ENCODE results near the gene PPIL4.

PPIL4 gene

GRCh38 chr6:149484733-149485700 is 60.8 kb downstream of the PPIL4 start, which contains the start of gene ZC3H12D:
Gene ZC3H12D (minus strand): TSS chr6:149485014. CDS start chr6:149474543, 10,471 bp downstream.
- TF ChIP-seq, protein P1, sequence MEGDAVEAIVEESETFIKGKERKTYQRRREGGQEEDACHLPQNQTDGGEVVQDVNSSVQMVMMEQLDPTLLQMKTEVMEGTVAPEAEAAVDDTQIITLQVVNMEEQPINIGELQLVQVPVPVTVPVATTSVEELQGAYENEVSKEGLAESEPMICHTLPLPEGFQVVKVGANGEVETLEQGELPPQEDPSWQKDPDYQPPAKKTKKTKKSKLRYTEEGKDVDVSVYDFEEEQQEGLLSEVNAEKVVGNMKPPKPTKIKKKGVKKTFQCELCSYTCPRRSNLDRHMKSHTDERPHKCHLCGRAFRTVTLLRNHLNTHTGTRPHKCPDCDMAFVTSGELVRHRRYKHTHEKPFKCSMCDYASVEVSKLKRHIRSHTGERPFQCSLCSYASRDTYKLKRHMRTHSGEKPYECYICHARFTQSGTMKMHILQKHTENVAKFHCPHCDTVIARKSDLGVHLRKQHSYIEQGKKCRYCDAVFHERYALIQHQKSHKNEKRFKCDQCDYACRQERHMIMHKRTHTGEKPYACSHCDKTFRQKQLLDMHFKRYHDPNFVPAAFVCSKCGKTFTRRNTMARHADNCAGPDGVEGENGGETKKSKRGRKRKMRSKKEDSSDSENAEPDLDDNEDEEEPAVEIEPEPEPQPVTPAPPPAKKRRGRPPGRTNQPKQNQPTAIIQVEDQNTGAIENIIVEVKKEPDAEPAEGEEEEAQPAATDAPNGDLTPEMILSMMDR (IDR thresholded peaks at IDR 0.05; ENCODE audit: low read depth, low read length), result no peak
- Histone ChIP-seq H3K27ac (no peak within 1 kb of the TSS), H3K36me3 (no peaks in the 10 kb centered on the region), H3K4me3 (ENCODE audit: low read depth, low read length) (no peak within 1 kb of the TSS), H3K27me3 (ENCODE audit: insufficient read depth, low read depth, severe bottlenecking) (no peaks in the 10 kb centered on the region), H3K9me3 (ENCODE audit: severe bottlenecking) (no peaks in the 10 kb centered on the region)
- DNase-seq, result no peak

- TF ChIP-seq, protein P1 (IDR thresholded peaks at IDR 0.05; ENCODE audit: low read depth, low read length), result no peak
- Histone ChIP-seq H3K27me3 (ENCODE audit: insufficient read depth, low read depth, severe bottlenecking) (no peaks in the 10 kb centered on the region), H3K9me3 (ENCODE audit: severe bottlenecking) (no peaks in the 10 kb centered on the region), H3K27ac (no peak overlapping the region), H3K4me3 (ENCODE audit: low read depth, low read length) (no peak overlapping the region), H3K36me3 (no peaks in the 10 kb centered on the region)
- no peak for DNase-seq
Observed at GRCh38 chr6:149483849-149484655, 61.8 kb downstream of the PPIL4 start.

- Histone ChIP-seq H3K4me3 (ENCODE audit: low read depth, low read length) (no peak overlapping the region), H3K27me3 (ENCODE audit: insufficient read depth, low read depth, severe bottlenecking) (no peaks in the 10 kb centered on the region), H3K9me3 (ENCODE audit: severe bottlenecking) (no peaks in the 10 kb centered on the region), H3K36me3 (no peaks in the 10 kb centered on the region), H3K27ac (no peak overlapping the region)
- DNase-seq, result no peak
- TF ChIP-seq, protein P1 (IDR thresholded peaks at IDR 0.05; ENCODE audit: low read depth, low read length), result no peak
Observed at GRCh38 chr6:149483334-149483725, 62.5 kb downstream of the PPIL4 start.

DNA sequence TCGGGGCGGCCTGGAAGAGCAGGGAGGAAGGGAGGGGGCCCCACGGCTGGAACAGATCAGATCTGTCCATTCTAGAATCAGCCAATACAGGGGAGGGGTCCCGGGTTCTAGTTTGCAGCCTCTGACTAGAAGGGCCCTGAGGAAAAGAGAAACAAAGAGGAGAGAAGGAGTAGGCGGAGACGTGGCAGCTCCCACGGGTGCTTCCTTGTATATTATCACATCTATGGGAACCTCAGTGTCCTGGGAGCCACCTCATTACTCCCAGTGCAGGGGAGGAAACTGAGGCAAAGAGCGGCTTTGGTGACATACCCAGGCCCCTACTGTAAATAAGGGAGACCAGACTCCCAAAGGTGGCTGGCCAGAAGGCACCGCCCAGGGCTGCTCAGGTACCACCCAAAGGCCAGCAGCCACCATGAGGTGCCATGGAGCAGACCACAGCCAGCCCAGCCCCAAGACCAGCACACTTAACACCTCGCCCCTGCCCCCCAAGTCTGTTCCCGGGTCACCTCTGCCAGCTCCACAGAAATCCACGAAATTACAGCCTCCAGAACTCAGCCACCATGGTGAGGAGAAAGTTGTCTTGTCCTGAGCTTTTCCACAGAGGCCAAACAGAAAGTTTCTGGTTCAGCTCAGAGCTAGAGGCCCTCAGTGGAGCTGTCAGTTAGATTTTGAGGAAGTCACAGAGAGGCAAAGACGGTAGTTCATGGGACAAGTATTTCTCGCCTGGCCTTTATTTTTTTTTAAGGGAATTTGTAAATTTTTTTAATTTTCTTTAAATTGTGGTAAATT is 63.1 kb downstream of the PPIL4 start:
- DNase-seq, result no peak
- H3K4me3 ChIP-seq (ENCODE audit: low read depth, low read length), result no peak overlapping the region
- no peak overlapping the region for H3K27ac ChIP-seq

More for the DNA sequence above, 63.1 kb downstream of the PPIL4 start:
- H3K36me3 ChIP-seq, result no peaks in the 10 kb centered on the region
- TF ChIP-seq, protein P1 (IDR thresholded peaks at IDR 0.05; ENCODE audit: low read depth, low read length), result no peak
- H3K9me3 ChIP-seq (ENCODE audit: severe bottlenecking), result no peaks in the 10 kb centered on the region
- H3K27me3 ChIP-seq (ENCODE audit: insufficient read depth, low read depth, severe bottlenecking), result no peaks in the 10 kb centered on the region

All from WERI-Rb-1 (cell line).